Neural cell (in vitro differentiated cells): ENCODE measurements around the gene MGAT5.

Experiments used
- EP300 ChIP-seq: fragments of 450-650 bp; conservative IDR thresholded peaks from 2 replicates; pipeline ENCODE4 v1.6.1; 2014; ENCODE audit warnings: antibody characterized with exemption, mild to moderate bottlenecking, moderate library complexity; ENCODE audit not compliant: poor library complexity, severe bottlenecking
- EZH2 ChIP-seq: fragments of 200-600, 300-800 bp; shearing (Covaris generic), sonication (generic); IDR thresholded peaks from 2 replicates; pipeline ENCODE4 v1.6.1; 2014; ENCODE audit warnings: antibody characterized with exemption, low read length, borderline replicate concordance, mild to moderate bottlenecking; ENCODE audit not compliant: insufficient read depth, poor library complexity, severe bottlenecking
- MXI1 ChIP-seq: fragments of 450-650 bp; conservative IDR thresholded peaks from 2 replicates; pipeline ENCODE4 v1.6.1; 2014; ENCODE audit warnings: antibody characterized with exemption, mild to moderate bottlenecking; ENCODE audit not compliant: poor library complexity, severe bottlenecking
- POLR2AphosphoS5 ChIP-seq: IDR thresholded peaks from 2 replicates; pipeline ENCODE4 v1.6.1; 2012
- RAD21 ChIP-seq: fragments of 450-650 bp; conservative IDR thresholded peaks from 2 replicates; pipeline ENCODE4 v1.6.1; 2014; ENCODE audit warnings: antibody characterized with exemption, mild to moderate bottlenecking, moderate library complexity
- REST ChIP-seq: IDR thresholded peaks from 2 replicates; pipeline ENCODE4 v1.6.1; 2012; ENCODE audit warnings: borderline replicate concordance
- SMC3 ChIP-seq: fragments of 450-650 bp; conservative IDR thresholded peaks from 2 replicates; pipeline ENCODE4 v1.6.1; 2014; ENCODE audit warnings: antibody characterized with exemption, mild to moderate bottlenecking, moderate library complexity; ENCODE audit not compliant: poor library complexity
- TAF1 ChIP-seq: IDR thresholded peaks from 2 replicates; pipeline ENCODE4 v1.6.1; 2012; ENCODE audit warnings: low read depth
- TF ChIP-seq, protein P1 (sequence below): fragments of 450-650 bp; IDR thresholded peaks from 2 replicates; pipeline ENCODE4 v1.5.1; 2014; ENCODE audit warnings: antibody characterized with exemption, mild to moderate bottlenecking, moderate library complexity; ENCODE audit not compliant: poor library complexity, severe bottlenecking

GRCh38 chr2:134446383-134447017 is 192.6 kb downstream of the MGAT5 start:
- TF ChIP-seq EZH2 (no peak), RAD21 (no peak), POLR2AphosphoS5 (no peak), TAF1 (no peak), SMC3 (no peak), REST (no peak), EP300 (no peak), MXI1 (no peak)
- TF ChIP-seq, protein P1, sequence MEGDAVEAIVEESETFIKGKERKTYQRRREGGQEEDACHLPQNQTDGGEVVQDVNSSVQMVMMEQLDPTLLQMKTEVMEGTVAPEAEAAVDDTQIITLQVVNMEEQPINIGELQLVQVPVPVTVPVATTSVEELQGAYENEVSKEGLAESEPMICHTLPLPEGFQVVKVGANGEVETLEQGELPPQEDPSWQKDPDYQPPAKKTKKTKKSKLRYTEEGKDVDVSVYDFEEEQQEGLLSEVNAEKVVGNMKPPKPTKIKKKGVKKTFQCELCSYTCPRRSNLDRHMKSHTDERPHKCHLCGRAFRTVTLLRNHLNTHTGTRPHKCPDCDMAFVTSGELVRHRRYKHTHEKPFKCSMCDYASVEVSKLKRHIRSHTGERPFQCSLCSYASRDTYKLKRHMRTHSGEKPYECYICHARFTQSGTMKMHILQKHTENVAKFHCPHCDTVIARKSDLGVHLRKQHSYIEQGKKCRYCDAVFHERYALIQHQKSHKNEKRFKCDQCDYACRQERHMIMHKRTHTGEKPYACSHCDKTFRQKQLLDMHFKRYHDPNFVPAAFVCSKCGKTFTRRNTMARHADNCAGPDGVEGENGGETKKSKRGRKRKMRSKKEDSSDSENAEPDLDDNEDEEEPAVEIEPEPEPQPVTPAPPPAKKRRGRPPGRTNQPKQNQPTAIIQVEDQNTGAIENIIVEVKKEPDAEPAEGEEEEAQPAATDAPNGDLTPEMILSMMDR, result no peak
